Measurements from ENCODE around the gene PPP1R3D. TPM values are rescaled to one million over a fixed set of nuclear protein-coding genes. Genes with fewer than 3 reads are reported as not detected.

Gene PPP1R3D
- total RNA-seq, 2 donors from 2014 or later = 3.9 to 6.1 TPM

- no peak for DNase-seq
- TF ChIP-seq CTCF (conservative IDR thresholded peaks at IDR 0.05) = no peak
- Mint-ChIP-seq H3K9me3 (no peaks in the 10 kb centered on the region), H3K36me3 (ENCODE audit: low read depth) (no peaks in the 10 kb centered on the region), H3K4me3 (no peak overlapping the region), H3K27me3 (ENCODE audit: insufficient read depth) (peaks cover 5% of the 10 kb centered on the region), H3K27ac (no peak overlapping the region), H3K4me1 (no peaks in the 10 kb centered on the region)
- no peaks in the 10 kb centered on the region for H3K4me1 ChIP-seq (ENCODE audit: control insufficient read depth, insufficient read depth, low read length)
- H3K36me3 ChIP-seq (ENCODE audit: control insufficient read depth, insufficient read depth, low read length) = no peaks in the 10 kb centered on the region
- no peak overlapping the region for H3K9ac ChIP-seq (ENCODE audit: extremely low read depth, low read length, poor library complexity, severe bottlenecking)
- 78% methylated on average over 3 to 4 of the region's 4 CpGs for WGBS, 2 experiments (ENCODE audit: insufficient coverage in 1 of 2, insufficient read length in 1 of 2)
- no peaks in the 10 kb centered on the region for H3K9me3 ChIP-seq (ENCODE audit: control insufficient read depth, low read length)
- peaks cover 7% of the 10 kb centered on the region for H3K27me3 ChIP-seq (ENCODE audit: control insufficient read depth, insufficient read depth, low read length, poor library complexity, severe bottlenecking)
- H3K27ac ChIP-seq (ENCODE audit: low read depth, low read length) = no peak overlapping the region
- H3K4me3 ChIP-seq (ENCODE audit: low read length) = no peak overlapping the region
These were observed 27.5 kb downstream of the PPP1R3D start for GRCh38 chr20:59912609-59913008.

- Histone ChIP-seq H3K9ac (ENCODE audit: extremely low read depth, low read length, poor library complexity, severe bottlenecking) (no peak overlapping the region), H3K4me3 (ENCODE audit: low read length) (no peak overlapping the region), H3K9me3 (ENCODE audit: control insufficient read depth, low read length) (no peaks in the 10 kb centered on the region), H3K27me3 (ENCODE audit: control insufficient read depth, insufficient read depth, low read length, poor library complexity, severe bottlenecking) (peaks cover 9% of the 10 kb centered on the region), H3K36me3 (ENCODE audit: control insufficient read depth, insufficient read depth, low read length) (no peaks in the 10 kb centered on the region), H3K27ac (ENCODE audit: low read depth, low read length) (no peak overlapping the region), H3K4me1 (ENCODE audit: control insufficient read depth, insufficient read depth, low read length) (no peaks in the 10 kb centered on the region)
- WGBS, 2 experiments (ENCODE audit: insufficient coverage in 1 of 2, insufficient read length in 1 of 2) = 89 to 95% methylated on average over 2 of the region's 2 CpGs
- Mint-ChIP-seq H3K4me1 (no peaks in the 10 kb centered on the region), H3K4me3 (no peak overlapping the region), H3K36me3 (ENCODE audit: low read depth) (no peaks in the 10 kb centered on the region), H3K9me3 (no peaks in the 10 kb centered on the region), H3K27me3 (ENCODE audit: insufficient read depth) (peaks cover 5% of the 10 kb centered on the region), H3K27ac (no peak overlapping the region)
- no peak for DNase-seq
- TF ChIP-seq CTCF (conservative IDR thresholded peaks at IDR 0.05) = no peak
These were observed 29.1 kb downstream of the PPP1R3D start for GRCh38 chr20:59911041-59911440.

- Histone ChIP-seq H3K4me1 (ENCODE audit: control insufficient read depth, insufficient read depth, low read length) (no peaks in the 10 kb centered on the region), H3K9ac (ENCODE audit: extremely low read depth, low read length, poor library complexity, severe bottlenecking) (no peak overlapping the region), H3K36me3 (ENCODE audit: control insufficient read depth, insufficient read depth, low read length) (no peaks in the 10 kb centered on the region), H3K9me3 (ENCODE audit: control insufficient read depth, low read length) (no peaks in the 10 kb centered on the region), H3K4me3 (ENCODE audit: low read length) (no peak overlapping the region), H3K27me3 (ENCODE audit: control insufficient read depth, insufficient read depth, low read length, poor library complexity, severe bottlenecking) (peaks cover 25% of the 10 kb centered on the region), H3K27ac (ENCODE audit: low read depth, low read length) (no peak overlapping the region)
- 81 to 85% methylated on average over 5 of the region's 5 CpGs for WGBS, 2 experiments (ENCODE audit: insufficient coverage in 1 of 2, insufficient read length in 1 of 2)
- no peak for TF ChIP-seq CTCF (conservative IDR thresholded peaks at IDR 0.05)
- Mint-ChIP-seq H3K4me1 (no peaks in the 10 kb centered on the region), H3K27ac (no peak overlapping the region), H3K36me3 (ENCODE audit: low read depth) (no peaks in the 10 kb centered on the region), H3K4me3 (no peak overlapping the region), H3K27me3 (ENCODE audit: insufficient read depth) (peaks cover 5% of the 10 kb centered on the region), H3K9me3 (no peaks in the 10 kb centered on the region)
- DNase-seq = no peak
These were observed 31.2 kb downstream of the PPP1R3D start for GRCh38 chr20:59908855-59909254.

Measured in endodermal cell (in vitro differentiated cells).